DND-41 (cell line): ENCODE results near the gene EED.

ENCODE experiments used
- EZH2 ChIP-seq: IDR thresholded peaks from 3 replicates; pipeline ENCODE4 v1.6.1; 2012; ENCODE audit warnings: borderline replicate concordance, low read depth, mild to moderate bottlenecking, moderate library complexity, low read length, inconsistent platforms; ENCODE audit not compliant: severe bottlenecking
- TF ChIP-seq, protein P1 (sequence below): IDR thresholded peaks from 2 replicates; pipeline ENCODE4 v1.5.1; 2012; ENCODE audit warnings: borderline replicate concordance, low read length, moderate library complexity, mild to moderate bottlenecking; ENCODE audit not compliant: poor library complexity, severe bottlenecking; ENCODE audit errors: extremely low read depth

DNA sequence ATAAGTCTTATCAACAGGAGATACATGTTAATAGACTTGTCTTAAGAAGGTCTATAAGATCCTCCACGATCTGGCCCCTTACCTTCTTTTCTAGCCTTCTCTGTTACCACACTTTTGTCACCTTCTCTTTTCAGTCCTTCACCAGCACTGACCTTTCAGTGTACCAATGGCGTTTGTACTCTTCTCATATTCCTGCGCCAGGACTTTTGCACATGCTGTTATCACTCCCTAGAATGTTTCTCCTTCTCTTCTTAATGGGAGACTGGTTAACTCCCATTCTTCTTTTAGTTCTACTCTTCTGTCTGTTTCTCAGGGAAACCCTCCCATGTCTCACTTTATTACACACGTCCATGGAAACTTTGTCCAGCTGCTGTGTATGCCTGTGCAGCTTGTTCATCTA, 4.4 kb upstream of the EED start:
- TF ChIP-seq, protein P1, sequence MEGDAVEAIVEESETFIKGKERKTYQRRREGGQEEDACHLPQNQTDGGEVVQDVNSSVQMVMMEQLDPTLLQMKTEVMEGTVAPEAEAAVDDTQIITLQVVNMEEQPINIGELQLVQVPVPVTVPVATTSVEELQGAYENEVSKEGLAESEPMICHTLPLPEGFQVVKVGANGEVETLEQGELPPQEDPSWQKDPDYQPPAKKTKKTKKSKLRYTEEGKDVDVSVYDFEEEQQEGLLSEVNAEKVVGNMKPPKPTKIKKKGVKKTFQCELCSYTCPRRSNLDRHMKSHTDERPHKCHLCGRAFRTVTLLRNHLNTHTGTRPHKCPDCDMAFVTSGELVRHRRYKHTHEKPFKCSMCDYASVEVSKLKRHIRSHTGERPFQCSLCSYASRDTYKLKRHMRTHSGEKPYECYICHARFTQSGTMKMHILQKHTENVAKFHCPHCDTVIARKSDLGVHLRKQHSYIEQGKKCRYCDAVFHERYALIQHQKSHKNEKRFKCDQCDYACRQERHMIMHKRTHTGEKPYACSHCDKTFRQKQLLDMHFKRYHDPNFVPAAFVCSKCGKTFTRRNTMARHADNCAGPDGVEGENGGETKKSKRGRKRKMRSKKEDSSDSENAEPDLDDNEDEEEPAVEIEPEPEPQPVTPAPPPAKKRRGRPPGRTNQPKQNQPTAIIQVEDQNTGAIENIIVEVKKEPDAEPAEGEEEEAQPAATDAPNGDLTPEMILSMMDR, result no peak
- TF ChIP-seq EZH2, result no peak
